IPS-NIHi7 (cell line): ENCODE measurements around the gene TMEM79.

Experiments
- DNase-seq: peaks from one replicate; pipeline ENCODE4 v3.0.0; 2012; ENCODE audit warnings: mixed read lengths; ENCODE audit errors: extremely low spot score

The TMEM79 gene

DNA sequence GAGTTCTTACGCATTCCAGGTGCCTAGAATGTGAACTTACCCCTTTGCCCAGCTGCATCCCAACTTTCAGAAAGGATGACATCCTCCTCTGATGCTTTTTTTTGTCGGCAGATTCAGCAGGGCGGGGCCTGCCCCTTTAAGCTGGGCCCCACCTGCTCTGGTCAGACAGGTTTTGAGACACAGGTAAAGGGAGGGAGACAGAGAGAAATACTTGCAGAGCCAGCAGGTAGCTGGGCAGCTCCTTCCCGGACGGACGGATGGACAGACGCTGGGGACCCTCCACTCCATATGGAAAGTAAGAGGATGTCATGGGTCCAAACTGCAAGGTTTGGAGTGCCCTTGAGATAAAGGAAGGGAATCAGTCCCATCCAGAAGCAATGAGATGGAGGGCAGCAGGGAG, at the start of gene TMEM79:
Gene TMEM79 (plus strand): TSS at position 214 of the 400 bp plus-strand sequence. CDS start 902 bp downstream, outside the sequence.
- no peak for DNase-seq

- DNase-seq: no peak
Measured at GRCh38 chr1:156236164-156236563, 48.0 kb upstream of the TMEM79 start.

DNA sequence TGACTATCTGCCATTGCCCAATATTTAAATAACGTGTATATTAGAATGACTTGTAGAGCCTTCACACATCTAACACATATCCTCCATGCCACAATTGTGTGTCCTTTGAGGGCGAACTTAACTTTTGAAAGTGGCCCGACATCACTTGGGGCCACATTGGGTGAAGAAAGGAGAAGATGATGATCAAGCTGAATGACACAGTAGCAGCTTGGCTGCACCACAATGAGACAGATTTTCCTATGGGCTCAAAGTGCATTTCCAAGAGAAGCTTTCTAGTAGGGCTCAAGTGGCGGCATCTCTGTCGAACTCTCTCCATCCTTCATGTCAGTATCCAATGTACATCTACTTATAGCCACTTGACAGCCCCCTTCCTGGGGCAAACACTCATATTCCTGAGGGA, 45.9 kb upstream of the TMEM79 start:
- no peak for DNase-seq

DNA sequence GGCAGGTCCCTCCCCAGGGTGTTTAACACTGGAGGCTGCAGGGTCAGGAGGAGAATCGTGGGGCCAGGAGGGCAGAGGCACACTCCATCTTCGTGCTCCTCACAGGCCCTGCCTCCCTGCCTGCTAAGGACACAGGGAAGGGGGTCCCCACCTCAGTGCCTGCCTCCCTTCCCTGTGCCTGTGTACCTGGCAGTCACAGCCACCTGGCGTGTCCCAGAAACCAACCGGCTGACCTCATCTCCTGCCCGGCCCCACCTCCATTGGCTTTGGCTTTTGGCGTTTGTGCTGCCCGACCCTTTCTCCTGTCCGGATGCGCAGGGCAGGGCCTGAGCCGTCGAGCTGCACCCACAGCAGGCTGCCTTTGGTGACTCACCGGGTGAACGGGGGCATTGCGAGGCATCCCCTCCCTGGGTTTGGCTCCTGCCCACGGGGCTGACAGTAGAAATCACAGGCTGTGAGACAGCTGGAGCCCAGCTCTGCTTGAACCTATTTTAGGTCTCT, 42.8 kb upstream of the TMEM79 start:
- no peak for DNase-seq

- DNase-seq: no peak
Measured at GRCh38 chr1:156241926-156242325, 42.2 kb upstream of the TMEM79 start, which contains the start of gene BGLAP. TSS of gene BGLAP (plus strand) at chr1:156242184. CDS start at chr1:156242232, 48 bp downstream.

GRCh38 chr1:156242738-156243137, 41.4 kb upstream of the TMEM79 start:
- no peak for DNase-seq

- no peak for DNase-seq
Measured at GRCh38 chr1:156244126-156244525, 40.0 kb upstream of the TMEM79 start.

DNA sequence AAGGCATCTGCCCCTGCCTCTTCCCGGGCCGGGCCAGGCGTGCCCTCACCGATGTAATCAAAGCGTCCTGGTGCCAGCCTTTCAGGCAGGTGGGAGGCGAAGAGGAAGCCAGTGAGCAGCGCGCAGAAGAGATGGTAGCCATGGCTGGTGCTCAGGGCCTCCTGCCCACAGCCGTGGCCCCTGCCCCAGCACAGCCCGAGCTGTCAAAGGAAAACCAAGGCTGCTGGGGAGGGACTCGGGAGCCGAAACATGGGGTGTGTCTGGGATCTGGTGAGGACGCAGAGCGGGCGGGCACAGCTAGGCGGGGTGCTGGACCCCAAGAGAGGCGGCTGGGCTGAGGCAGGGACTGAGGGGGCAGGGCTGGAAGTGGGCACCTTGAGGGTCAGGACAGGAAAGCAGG, 39.4 kb upstream of the TMEM79 start:
- DNase-seq: no peak

DNA sequence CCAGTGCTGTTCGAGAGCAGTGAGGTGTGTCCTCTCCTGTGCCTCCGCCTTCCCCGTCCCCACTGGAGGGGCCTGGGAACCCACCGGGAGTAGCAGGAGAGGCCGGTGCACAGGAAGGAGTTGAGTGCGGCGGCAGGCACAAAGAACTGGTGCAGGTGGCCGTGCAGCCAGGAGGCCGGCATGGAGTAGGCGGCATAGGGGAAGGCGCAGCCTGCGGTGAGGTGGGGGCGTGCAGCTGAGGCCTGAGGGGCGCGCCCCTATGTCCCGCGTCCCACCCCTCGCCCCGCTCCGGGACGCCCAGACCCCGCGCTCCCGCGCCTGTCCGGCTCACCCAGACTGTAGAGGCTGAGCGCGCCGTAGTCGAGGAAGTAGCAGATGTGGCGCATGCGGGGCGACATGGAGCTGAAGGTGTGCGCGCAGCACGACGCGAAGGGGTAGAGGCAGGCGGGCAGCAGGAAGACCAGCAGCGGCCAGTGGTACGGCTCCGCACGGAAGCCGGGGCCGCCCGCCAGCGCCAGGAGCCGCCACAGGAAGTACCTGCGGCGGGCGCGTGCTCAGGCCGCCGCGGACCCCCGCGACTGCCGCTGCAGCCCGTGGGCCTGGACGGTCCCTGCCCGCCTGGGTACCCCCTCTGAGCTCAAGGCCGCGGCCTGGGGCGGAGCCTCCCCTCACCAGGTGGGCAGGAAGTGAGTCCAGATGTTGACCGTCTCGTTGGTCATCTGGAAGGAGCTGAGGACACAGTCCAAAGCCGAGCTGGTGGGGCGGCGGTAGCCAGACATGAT, 38.5 kb upstream of the TMEM79 start:
- peak; percentile 71 for DNase-seq

- DNase-seq: no peak
Measured at GRCh38 chr1:156246241-156246780, 37.8 kb upstream of the TMEM79 start.

- DNase-seq: no peak
Measured at GRCh38 chr1:156246781-156247459, 37.2 kb upstream of the TMEM79 start.

DNA sequence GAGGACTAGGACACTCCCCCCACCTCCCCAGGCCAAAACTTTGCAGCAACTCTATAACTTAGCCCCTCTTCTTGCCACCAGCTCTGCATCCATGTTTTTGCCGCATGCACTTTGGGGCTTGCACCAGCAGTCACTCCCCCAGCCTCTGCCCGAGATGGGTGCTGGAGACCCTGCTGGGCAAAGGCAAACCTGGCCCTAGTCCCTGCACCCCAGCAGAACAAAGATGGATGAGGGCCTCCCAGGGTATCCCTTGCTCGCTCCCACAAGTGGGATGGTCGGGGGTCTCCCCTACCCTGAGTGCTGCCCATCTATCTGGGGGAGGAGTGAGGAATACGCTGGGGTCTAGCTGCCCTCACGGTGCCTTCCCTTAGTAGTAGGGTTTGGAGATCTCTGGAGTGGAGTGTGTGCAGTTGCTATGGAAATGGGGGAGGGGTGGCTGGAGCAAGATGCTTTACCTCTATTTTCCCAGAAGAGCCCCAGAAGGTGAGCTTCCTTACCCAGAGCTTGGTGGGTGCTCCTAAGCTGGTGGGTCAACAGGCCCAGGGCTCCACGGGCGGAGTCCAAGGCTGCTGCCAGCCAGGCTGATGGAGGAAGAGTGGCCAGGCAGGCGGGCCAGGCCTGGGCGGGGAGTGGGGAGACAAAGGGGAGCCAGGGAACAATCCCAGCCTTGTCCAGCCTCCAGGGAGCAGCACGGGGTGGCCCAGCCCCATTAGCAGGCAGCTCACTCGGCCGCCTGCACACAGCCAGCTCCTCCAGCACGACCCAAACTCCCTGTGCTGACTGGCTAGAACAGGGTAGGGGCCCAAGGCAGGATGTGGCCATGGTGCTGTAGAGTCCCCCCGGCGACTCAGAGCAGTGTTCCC, 36.4 kb upstream of the TMEM79 start, which contains the start of gene PAQR6:
Gene PAQR6 (minus strand): TSS at position 597 of the 863 bp plus-strand sequence. CDS start 1,325 bp downstream, outside the sequence.
- DNase-seq: peak; percentile 42

DNA sequence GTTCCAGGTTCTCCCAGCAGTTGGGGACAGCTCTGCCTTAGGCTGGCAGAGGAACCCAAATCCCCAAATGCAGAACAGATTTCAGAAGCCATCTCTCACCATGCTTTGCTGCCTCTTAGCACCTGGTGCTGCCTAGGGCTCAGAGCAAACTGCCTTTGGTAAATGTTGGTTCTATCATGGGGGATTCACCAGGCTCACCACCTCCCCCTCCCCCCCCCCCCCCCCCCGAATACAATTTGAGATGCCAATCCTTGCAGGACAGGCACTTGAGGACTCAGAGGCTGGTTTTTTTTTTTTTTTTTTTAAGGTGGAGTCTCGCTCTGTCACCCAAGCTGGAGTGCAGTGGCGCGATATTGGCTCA, 35.8 kb upstream of the TMEM79 start:
- DNase-seq: no peak

- DNase-seq: no peak
Measured at GRCh38 chr1:156249593-156249992, 34.5 kb upstream of the TMEM79 start.

DNA sequence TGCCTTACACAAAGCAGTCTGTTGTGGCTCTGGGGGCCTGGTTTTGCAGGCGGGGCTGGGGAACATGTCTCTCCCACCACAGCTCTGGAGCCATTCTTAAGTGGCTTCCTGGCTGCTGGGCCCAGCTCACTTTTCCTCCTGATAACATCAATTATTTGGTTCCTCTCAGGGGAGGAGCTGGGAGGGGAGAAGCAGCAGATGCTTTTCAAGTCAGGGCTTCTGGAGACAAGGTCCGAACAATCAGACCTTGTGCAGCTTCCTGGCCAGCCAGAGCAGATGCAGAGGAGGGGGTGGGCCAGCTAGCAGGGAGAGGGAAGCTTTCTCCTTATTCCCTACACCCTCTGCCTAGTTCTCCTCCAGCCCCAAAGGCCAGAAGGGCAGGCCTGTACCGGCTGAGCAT, 32.6 kb upstream of the TMEM79 start:
- no peak for DNase-seq

- DNase-seq: no peak
Measured at GRCh38 chr1:156253634-156254033, 30.5 kb upstream of the TMEM79 start.

GRCh38 chr1:156257711-156258110, 26.4 kb upstream of the TMEM79 start:
- no peak for DNase-seq

DNA sequence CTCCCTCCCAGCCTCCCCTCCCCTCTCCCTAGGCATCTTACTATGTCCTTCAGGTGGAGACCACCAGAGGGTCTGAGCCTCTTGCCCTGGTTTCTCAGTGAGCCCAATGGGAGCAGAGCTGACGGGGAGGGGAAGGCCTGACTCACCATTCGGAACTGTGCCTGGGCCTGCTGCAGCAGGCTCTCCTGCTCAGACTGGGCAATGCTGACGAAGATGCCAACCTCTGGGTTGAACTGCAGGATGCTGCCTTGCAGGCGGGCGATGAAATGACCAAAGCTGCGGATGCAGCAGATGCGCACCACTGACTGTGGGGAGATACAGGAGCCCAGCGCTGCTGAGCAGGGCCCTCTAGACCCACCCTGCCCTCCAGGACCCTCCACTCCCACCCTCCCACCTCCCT, 25.3 kb upstream of the TMEM79 start:
- no peak for DNase-seq

DNA sequence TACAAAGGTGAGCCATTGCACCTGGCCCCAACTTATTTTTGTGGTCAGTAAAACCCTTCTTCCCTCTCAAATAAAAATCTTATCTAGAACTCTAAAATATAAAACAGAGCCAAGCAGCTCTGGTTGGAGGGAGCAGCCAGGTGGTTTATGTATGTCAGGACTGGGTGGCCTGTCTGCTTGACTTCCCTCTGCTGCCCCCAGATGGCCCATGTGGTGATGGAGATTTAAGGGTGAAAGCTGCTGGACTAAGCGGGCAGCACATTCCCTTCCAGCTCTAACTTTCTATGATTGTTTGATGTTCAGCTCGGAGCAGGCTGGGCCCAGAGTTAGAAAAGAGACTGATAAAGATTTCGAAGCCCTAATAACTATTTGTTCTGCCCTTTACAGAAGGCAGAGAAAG, 24.3 kb upstream of the TMEM79 start:
- DNase-seq: no peak

DNA sequence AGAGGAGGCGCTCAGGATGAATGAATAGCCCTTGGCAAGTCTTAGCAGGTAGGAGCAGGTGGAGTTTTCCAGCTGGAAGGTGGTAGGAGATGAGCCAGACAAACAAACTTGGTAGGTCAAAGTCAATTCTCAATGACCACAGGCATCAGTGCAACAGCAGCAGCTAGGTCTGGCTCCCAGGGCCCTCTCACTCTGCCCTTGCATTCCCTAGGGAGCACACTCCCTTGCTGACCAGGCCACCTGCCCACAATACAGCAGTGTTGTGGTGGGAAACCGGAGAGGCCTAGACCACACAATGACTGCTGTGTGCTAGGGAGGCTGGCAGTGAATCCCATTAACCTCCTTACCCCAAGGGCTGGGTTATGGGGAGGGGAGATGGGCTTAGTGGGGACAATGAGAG, 23.2 kb upstream of the TMEM79 start:
- no peak for DNase-seq

DNA sequence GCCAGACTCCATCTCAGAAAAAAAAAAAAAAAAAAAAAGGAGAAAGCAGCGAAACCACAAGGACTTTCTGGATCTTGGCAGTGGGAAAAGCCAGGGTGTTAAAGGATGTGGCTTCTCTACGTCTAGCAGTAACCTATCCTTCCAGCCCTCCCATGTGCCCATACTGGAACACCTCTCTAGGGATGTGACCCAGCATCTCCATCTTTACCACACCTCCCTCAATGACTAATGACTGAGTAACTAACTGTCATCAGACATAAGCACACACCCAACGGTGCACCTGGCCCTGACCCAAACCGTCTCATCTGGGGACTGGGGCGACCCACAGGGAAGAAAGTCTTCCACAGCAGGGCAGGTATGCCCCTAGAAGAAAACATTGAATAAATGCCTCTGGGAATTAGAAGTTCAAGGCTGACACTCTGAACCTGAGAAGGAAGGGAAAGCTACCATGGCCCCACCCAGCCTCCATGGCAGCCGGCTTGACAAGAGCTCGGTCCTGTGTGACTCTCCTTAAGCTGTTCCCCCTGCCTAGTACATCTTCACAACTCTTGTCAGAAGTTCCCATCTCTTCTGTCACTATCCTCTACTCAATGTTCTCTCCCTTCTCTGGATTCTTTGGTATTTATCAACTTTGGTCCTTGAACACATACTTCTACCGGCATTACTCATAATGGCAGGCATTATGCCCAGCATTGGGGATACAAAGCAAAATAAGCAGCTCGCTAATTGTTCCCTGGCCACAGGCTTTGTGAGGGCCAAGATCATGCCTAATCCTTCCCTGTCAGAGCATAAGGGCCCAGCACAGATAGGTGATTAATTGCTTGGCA, 21.5 kb upstream of the TMEM79 start:
- no peak for DNase-seq
